Type B pancreatic cell (in vitro differentiated cells): ENCODE measurements around the gene SLCO3A1. TPM values are rescaled to one million over a fixed set of nuclear protein-coding genes. Genes with fewer than 3 reads are reported as not detected.
"Not testable (repeated sequence)": the region's sequence is repeated elsewhere in the genome, so short reads cannot be mapped to it uniquely, and the experiment has no call there.

Experiments
- DNase-seq: peaks from one replicate; pipeline ENCODE4 v3.0.0; 2021; ENCODE audit warnings: mixed read lengths; ENCODE audit not compliant: unreplicated experiment; ENCODE audit errors: extremely low spot score
- H3K27ac Mint-ChIP-seq: 2 replicates; pipeline ENCODE4 v1.8.0; 2021; ENCODE audit warnings: mild to moderate bottlenecking, mixed read lengths
- H3K27me3 Mint-ChIP-seq: 2 replicates; pipeline ENCODE4 v1.8.0; 2021; ENCODE audit warnings: mixed read lengths
- H3K36me3 Mint-ChIP-seq: 2 replicates; pipeline ENCODE4 v1.8.0; 2021; ENCODE audit warnings: mixed read lengths
- H3K4me1 Mint-ChIP-seq: one replicate; pipeline ENCODE4 v1.8.0; 2021; ENCODE audit warnings: mixed read lengths; ENCODE audit not compliant: unreplicated experiment
- H3K4me3 Mint-ChIP-seq: 2 replicates; pipeline ENCODE4 v1.8.0; 2021; ENCODE audit warnings: mild to moderate bottlenecking, mixed read lengths
- H3K9me3 Mint-ChIP-seq: 2 replicates; pipeline ENCODE4 v1.8.0; 2021; ENCODE audit warnings: mixed read lengths
- CTCF ChIP-seq: fragments of 200-600 bp; sonication (generic); conservative IDR thresholded peaks from 2 replicates; pipeline ENCODE4 v1.5.0; 2021; ENCODE audit warnings: antibody characterized with exemption, mild to moderate bottlenecking
- total RNA-seq: library from RNA; stranded (reverse); gene quantifications from 2 replicates; pipeline ENCODE4 v1.2.1, GENCODE V29; 2021; ENCODE audit warnings: low replicate concordance

The SLCO3A1 gene
- total RNA-seq, 1 donor from 2014 or later, result 30.9 TPM

GRCh38 chr15:92050220-92050898, 196.9 kb downstream of the SLCO3A1 start:
- Mint-ChIP-seq H3K27me3 (peaks cover 1% of the 10 kb centered on the region), H3K4me3 (no peak overlapping the region), H3K4me1 (peaks cover 6% of the 10 kb centered on the region), H3K27ac (no peak overlapping the region), H3K9me3 (no peaks in the 10 kb centered on the region), H3K36me3 (peaks cover under 1% of the 10 kb centered on the region)
- no peak for TF ChIP-seq CTCF
- no peak for DNase-seq

GRCh38 chr15:92051716-92052115, 198.2 kb downstream of the SLCO3A1 start:
- Mint-ChIP-seq H3K36me3 (peaks cover 6% of the 10 kb centered on the region), H3K27me3 (peaks cover 4% of the 10 kb centered on the region), H3K9me3 (no peaks in the 10 kb centered on the region), H3K4me1 (peaks cover 6% of the 10 kb centered on the region), H3K4me3 (no peak overlapping the region), H3K27ac (no peak overlapping the region)
- no peak for TF ChIP-seq CTCF
- no peak for DNase-seq

- peak; percentile 68 for TF ChIP-seq CTCF
- Mint-ChIP-seq H3K36me3 (peaks cover 6% of the 10 kb centered on the region), H3K4me1 (peaks cover 6% of the 10 kb centered on the region), H3K27me3 (peaks cover 4% of the 10 kb centered on the region), H3K27ac (peak overlapping the region; percentile 11), H3K4me3 (no peak overlapping the region), H3K9me3 (no peaks in the 10 kb centered on the region)
- no peak for DNase-seq
Measured at GRCh38 chr15:92053753-92054316, 200.3 kb downstream of the SLCO3A1 start.

GRCh38 chr15:92056875-92057274, 203.4 kb downstream of the SLCO3A1 start:
- H3K9me3 Mint-ChIP-seq, result no peaks in the 10 kb centered on the region
- no peak overlapping the region for H3K27ac Mint-ChIP-seq
- peaks cover 6% of the 10 kb centered on the region for H3K36me3 Mint-ChIP-seq
- H3K27me3 Mint-ChIP-seq, result peaks cover 4% of the 10 kb centered on the region
- DNase-seq, result no peak
- H3K4me3 Mint-ChIP-seq, result no peak overlapping the region
- TF ChIP-seq CTCF, result no peak
- H3K4me1 Mint-ChIP-seq, result no peaks in the 10 kb centered on the region

- Mint-ChIP-seq H3K4me1 (no peaks in the 10 kb centered on the region), H3K27me3 (peaks cover 4% of the 10 kb centered on the region), H3K9me3 (no peaks in the 10 kb centered on the region), H3K4me3 (no peak overlapping the region), H3K36me3 (peaks cover 6% of the 10 kb centered on the region), H3K27ac (peak overlapping the region; percentile 8)
- DNase-seq, result no peak
- TF ChIP-seq CTCF, result no peak
Measured at GRCh38 chr15:92059036-92059970, 205.8 kb downstream of the SLCO3A1 start.

GRCh38 chr15:92059971-92060311, 206.4 kb downstream of the SLCO3A1 start:
- not testable (repeated sequence) for H3K9me3 Mint-ChIP-seq, H3K4me1 Mint-ChIP-seq, H3K27me3 Mint-ChIP-seq, H3K27ac Mint-ChIP-seq, DNase-seq, H3K36me3 Mint-ChIP-seq, H3K4me3 Mint-ChIP-seq
